GM13977 (cell line): ENCODE measurements around the gene C2.

Experiments used
- DNase-seq: peaks from one replicate; pipeline ENCODE4 v3.0.0; 2012; ENCODE audit warnings: low spot score
- in situ Hi-C: fragments of 300-500 bp; cut with MboI; formaldehyde crosslinking; loops from one replicate; pipeline ENCODE4 v1.12.0; 2022; ENCODE audit warnings: low sequenced_read_pairs, low pct_unique_long_range_greater_than_20kb, mixed read lengths, inconsistent platforms; ENCODE audit not compliant: unreplicated experiment
- TF ChIP-seq, protein P1 (sequence below): IDR thresholded peaks from 2 replicates; pipeline ENCODE4 v1.5.1; 2012; ENCODE audit warnings: mild to moderate bottlenecking, control low read depth; ENCODE audit not compliant: insufficient read depth; ENCODE audit errors: extremely low read depth, missing control alignments

C2 gene

GRCh38 chr6:31963921-31964320 is 36.4 kb downstream of the C2 start:
- TF ChIP-seq, protein P1, sequence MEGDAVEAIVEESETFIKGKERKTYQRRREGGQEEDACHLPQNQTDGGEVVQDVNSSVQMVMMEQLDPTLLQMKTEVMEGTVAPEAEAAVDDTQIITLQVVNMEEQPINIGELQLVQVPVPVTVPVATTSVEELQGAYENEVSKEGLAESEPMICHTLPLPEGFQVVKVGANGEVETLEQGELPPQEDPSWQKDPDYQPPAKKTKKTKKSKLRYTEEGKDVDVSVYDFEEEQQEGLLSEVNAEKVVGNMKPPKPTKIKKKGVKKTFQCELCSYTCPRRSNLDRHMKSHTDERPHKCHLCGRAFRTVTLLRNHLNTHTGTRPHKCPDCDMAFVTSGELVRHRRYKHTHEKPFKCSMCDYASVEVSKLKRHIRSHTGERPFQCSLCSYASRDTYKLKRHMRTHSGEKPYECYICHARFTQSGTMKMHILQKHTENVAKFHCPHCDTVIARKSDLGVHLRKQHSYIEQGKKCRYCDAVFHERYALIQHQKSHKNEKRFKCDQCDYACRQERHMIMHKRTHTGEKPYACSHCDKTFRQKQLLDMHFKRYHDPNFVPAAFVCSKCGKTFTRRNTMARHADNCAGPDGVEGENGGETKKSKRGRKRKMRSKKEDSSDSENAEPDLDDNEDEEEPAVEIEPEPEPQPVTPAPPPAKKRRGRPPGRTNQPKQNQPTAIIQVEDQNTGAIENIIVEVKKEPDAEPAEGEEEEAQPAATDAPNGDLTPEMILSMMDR, result no peak
- DNase-seq, result no peak
- in situ Hi-C loops, result no loop called here

DNA sequence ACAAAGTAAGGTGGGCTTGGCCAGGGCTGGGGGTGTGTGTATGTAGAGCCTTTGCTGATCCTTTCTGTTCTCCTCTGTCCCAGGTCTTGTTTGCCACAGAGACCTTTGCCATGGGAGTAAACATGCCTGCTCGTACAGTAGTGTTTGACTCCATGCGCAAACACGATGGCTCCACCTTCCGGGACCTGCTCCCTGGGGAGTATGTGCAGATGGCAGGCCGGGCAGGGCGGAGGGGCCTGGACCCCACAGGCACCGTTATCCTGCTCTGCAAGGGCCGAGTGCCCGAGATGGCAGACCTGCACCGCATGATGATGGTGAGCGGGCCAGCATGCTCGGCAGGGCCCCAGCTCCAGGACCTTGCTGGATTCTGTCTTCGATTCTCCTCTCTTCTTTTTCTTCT is 38.2 kb downstream of the C2 start:
- in situ Hi-C loops, result no loop called here
- TF ChIP-seq, protein P1, result no peak
- no peak for DNase-seq

GRCh38 chr6:31966506-31966905 is 39.0 kb downstream of the C2 start:
- no peak for DNase-seq
- TF ChIP-seq, protein P1, result no peak
- in situ Hi-C loops, result no loop called here

DNA sequence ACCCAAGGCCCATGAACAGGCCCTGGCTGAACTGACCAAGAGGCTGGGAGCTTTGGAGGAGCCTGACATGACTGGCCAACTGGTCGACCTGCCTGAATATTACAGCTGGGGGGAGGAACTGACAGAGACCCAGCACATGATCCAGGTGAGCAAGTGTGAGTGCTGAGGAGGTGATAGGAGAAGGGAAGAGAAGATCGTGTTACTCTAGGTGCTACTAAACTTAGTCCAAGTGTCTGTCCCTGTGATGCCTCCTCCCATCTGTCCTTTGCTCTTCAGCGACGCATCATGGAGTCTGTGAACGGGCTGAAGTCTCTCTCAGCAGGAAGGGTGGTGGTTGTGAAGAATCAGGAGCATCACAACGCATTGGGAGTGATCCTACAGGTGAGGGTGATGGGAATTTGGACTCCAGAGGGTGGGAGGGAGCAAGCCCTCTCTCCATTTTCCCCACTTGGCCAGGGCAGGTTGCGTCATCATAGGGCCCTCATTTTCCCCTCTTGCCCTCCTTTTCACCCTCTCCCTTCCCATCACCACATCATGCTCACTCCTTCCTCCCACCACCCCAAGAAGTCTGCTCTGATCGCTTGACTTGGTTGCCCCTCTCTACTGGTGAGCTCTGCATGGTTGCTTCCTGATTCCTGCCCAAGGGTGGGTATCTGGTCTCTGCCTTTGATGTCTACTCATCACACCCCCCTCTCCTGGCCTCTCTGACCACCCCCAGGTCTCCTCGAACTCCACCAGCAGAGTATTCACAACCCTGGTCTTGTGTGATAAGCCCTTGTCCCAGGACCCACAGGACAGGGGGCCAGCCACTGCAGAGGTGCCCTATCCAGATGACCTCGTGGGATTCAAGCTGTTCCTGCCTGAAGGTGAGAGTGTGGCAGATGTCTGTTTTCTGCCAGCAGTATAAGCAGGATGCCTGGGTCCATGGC is 39.7 kb downstream of the C2 start:
- TF ChIP-seq, protein P1, result no peak
- DNase-seq, result no peak
- in situ Hi-C loops, result no loop called here

- in situ Hi-C loops, result no loop called here
- DNase-seq, result no peak
- TF ChIP-seq, protein P1, result no peak
These were observed 40.4 kb downstream of the C2 start for GRCh38 chr6:31967926-31968320.

DNA sequence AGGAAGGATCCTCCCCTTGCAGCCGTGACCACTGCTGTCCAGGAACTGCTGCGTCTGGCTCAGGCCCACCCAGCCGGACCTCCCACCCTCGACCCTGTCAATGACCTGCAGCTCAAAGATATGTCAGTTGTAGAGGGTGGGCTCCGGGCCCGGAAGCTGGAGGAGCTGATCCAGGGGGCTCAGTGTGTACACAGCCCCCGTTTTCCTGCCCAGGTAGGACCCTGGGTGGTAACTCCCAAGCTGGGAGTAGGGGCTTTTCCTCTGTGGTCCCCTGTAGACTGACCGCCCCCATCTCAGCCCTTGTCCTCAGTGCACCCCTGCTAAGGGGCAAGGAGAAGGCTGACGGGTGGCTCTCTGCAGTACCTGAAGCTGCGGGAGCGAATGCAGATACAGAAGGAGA is 40.8 kb downstream of the C2 start:
- TF ChIP-seq, protein P1, result no peak
- in situ Hi-C loops, result no loop called here
- DNase-seq, result no peak
